SK-N-MC (cell line): ENCODE measurements around the gene TMEM109.
A peak's percentile ranks its signal among the peaks of the same experiment; 100 is the strongest.

Source experiments
- DNase-seq: peaks from one replicate; pipeline ENCODE4 v3.0.0-alpha.2; 2011; ENCODE audit warnings: low read depth, low spot score
- H3K27ac ChIP-seq: fragments of 200-600 bp; sonication (generic); 2 replicates; pipeline ENCODE4 v1.5.1; 2016; ENCODE audit warnings: mixed run types
- H3K36me3 ChIP-seq: fragments of 200-600 bp; sonication (generic); 2 replicates; pipeline ENCODE4 v1.6.1; 2017; ENCODE audit warnings: antibody characterized with exemption, low read length, mixed read lengths; ENCODE audit not compliant: insufficient read depth
- H3K4me3 ChIP-seq: fragments of 200-600 bp; sonication (generic); 2 replicates; pipeline ENCODE4 v1.5.1; 2016
- H3K9ac ChIP-seq: fragments of 200-600 bp; sonication (generic); 2 replicates; pipeline ENCODE4 v1.8.0; 2017; ENCODE audit warnings: mixed run types, mixed read lengths; ENCODE audit not compliant: insufficient read length
- H3K9me3 ChIP-seq: fragments of 200-600 bp; sonication (generic); 2 replicates; pipeline ENCODE4 v1.6.1; 2017; ENCODE audit warnings: low read depth, mild to moderate bottlenecking, antibody characterized with exemption, low read length, moderate library complexity, mixed read lengths
- EZH2 ChIP-seq: fragments of 200-600 bp; sonication (generic); IDR thresholded peaks from one replicate; pipeline ENCODE4 v1.6.1; 2017; ENCODE audit warnings: antibody characterized with exemption
- FOXP2 ChIP-seq: optimal IDR thresholded peaks from 2 replicates; pipeline ENCODE3; 2011; ENCODE audit warnings: mild to moderate bottlenecking, moderate library complexity; ENCODE audit not compliant: insufficient read depth; ENCODE audit errors: extremely low read length, control extremely low read depth
- POLR2AphosphoS5 ChIP-seq: IDR thresholded peaks from 2 replicates; pipeline ENCODE4 v1.6.1; 2012; ENCODE audit warnings: mild to moderate bottlenecking, low read depth, low read length, borderline replicate concordance

The TMEM109 gene

DNA sequence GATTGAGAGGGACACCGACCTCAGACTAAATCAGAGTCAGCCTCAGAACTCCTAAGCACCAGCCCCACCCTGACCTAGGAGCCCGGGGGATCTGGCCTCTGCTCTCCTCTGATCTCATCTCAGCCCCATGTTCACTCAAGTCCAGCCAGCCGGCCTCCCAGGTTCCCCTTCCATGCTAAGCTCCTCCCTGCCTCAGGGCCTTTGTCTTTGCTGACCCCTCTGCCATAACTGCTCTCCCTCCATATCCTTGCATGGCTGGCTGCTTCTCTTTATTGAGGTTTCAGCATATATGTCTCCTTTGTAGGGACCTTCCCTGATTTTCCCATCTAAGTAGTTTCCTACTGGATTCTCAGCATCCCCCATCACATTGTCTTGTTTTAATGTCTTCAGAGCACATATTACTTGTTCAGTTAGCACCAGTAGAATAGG is 38.8 kb downstream of the TMEM109 start:
- Histone ChIP-seq H3K4me3 (no peak overlapping the region), H3K9ac (no peak overlapping the region)

DNA sequence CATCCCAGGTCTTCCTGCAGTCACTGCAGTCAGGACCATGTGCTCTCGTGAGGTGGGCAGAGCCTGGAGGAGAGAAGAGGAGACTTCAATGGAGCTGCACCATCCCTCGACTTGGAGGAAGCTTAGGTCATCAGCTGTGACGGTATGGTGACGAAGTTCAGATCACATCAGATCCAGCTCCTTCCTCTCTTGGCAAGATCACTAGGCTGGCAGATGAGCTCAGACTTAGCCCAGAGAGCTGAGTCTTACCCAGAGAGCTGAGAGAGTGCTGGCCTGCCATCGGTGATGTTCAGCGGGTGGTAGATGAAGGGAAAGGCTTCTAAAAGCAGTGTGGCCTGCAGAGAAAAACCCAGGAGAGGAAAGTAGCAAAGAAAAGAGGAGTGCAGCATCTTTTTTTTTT is 39.8 kb downstream of the TMEM109 start:
- no peak for DNase-seq
- no peaks in the 10 kb centered on the region for H3K9me3 ChIP-seq
- H3K36me3 ChIP-seq, result no peaks in the 10 kb centered on the region
- no peak for TF ChIP-seq FOXP2
- no peak for TF ChIP-seq POLR2AphosphoS5
- TF ChIP-seq EZH2, result no peak
- H3K9ac ChIP-seq, result no peak overlapping the region
- H3K4me3 ChIP-seq, result no peak overlapping the region
- no peak overlapping the region for H3K27ac ChIP-seq

More for the DNA sequence above, 38.8 kb downstream of the TMEM109 start:
- Histone ChIP-seq H3K9me3 (no peaks in the 10 kb centered on the region), H3K36me3 (no peaks in the 10 kb centered on the region), H3K27ac (no peak overlapping the region)
- TF ChIP-seq EZH2 (no peak), POLR2AphosphoS5 (no peak), FOXP2 (no peak)
- no peak for DNase-seq

- no peak for TF ChIP-seq FOXP2
- TF ChIP-seq POLR2AphosphoS5, result no peak
- no peak for TF ChIP-seq EZH2
- DNase-seq, result no peak
- Histone ChIP-seq H3K9me3 (no peaks in the 10 kb centered on the region), H3K9ac (no peak overlapping the region), H3K27ac (no peak overlapping the region), H3K4me3 (no peak overlapping the region), H3K36me3 (no peaks in the 10 kb centered on the region)
Measured at GRCh38 chr11:60954421-60954820, 40.5 kb downstream of the TMEM109 start.

GRCh38 chr11:60955571-60955970 is 41.6 kb downstream of the TMEM109 start:
- no peaks in the 10 kb centered on the region for H3K9me3 ChIP-seq
- H3K4me3 ChIP-seq, result no peak overlapping the region
- TF ChIP-seq FOXP2, result no peak
- no peak for TF ChIP-seq EZH2
- no peak overlapping the region for H3K9ac ChIP-seq
- no peak for DNase-seq
- no peaks in the 10 kb centered on the region for H3K36me3 ChIP-seq
- H3K27ac ChIP-seq, result no peak overlapping the region

DNA sequence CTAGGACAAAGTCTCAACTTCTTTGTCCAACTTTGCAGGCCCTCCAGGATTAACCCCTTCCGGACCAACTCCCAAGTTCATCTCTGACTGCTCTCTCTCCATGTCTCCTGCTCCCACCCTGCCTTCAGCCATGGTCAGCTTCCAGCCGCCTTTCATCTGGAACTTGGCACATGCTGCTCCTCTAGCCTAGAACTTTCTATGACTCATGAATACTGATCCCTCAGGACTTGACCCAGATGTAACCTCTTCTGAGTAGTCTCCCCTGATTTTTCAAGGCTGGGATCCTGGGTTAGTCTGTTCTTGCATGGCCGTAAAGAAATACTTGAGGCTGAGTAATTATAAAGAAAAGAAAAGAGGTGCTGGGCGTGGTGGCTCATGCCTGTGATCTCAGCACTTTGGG is 43.2 kb downstream of the TMEM109 start:
- TF ChIP-seq EZH2 (no peak), FOXP2 (no peak), POLR2AphosphoS5 (no peak)
- Histone ChIP-seq H3K27ac (no peak overlapping the region), H3K36me3 (no peaks in the 10 kb centered on the region), H3K9me3 (no peaks in the 10 kb centered on the region), H3K9ac (no peak overlapping the region), H3K4me3 (no peak overlapping the region)
- DNase-seq, result no peak

GRCh38 chr11:60959431-60959830 is 45.5 kb downstream of the TMEM109 start:
- Histone ChIP-seq H3K4me3 (peak overlapping the region; percentile 51), H3K9me3 (no peaks in the 10 kb centered on the region), H3K27ac (peak overlapping the region; percentile 44), H3K9ac (no peak overlapping the region), H3K36me3 (no peaks in the 10 kb centered on the region)
- peak; percentile 59 for DNase-seq
- no peak for TF ChIP-seq EZH2
- no peak for TF ChIP-seq POLR2AphosphoS5
- no peak for TF ChIP-seq FOXP2

- Histone ChIP-seq H3K4me3 (no peak overlapping the region), H3K36me3 (no peaks in the 10 kb centered on the region), H3K9ac (no peak overlapping the region), H3K9me3 (no peaks in the 10 kb centered on the region), H3K27ac (no peak overlapping the region)
- TF ChIP-seq FOXP2, result no peak
- TF ChIP-seq POLR2AphosphoS5, result no peak
- no peak for TF ChIP-seq EZH2
- DNase-seq, result no peak
Measured at GRCh38 chr11:60960405-60960804, 46.4 kb downstream of the TMEM109 start.

- Histone ChIP-seq H3K36me3 (no peaks in the 10 kb centered on the region), H3K4me3 (no peak overlapping the region), H3K9ac (no peak overlapping the region), H3K9me3 (no peaks in the 10 kb centered on the region), H3K27ac (no peak overlapping the region)
- DNase-seq, result no peak
- TF ChIP-seq EZH2 (no peak), POLR2AphosphoS5 (no peak)
Measured at GRCh38 chr11:60964801-60965200, 50.8 kb downstream of the TMEM109 start.

DNA sequence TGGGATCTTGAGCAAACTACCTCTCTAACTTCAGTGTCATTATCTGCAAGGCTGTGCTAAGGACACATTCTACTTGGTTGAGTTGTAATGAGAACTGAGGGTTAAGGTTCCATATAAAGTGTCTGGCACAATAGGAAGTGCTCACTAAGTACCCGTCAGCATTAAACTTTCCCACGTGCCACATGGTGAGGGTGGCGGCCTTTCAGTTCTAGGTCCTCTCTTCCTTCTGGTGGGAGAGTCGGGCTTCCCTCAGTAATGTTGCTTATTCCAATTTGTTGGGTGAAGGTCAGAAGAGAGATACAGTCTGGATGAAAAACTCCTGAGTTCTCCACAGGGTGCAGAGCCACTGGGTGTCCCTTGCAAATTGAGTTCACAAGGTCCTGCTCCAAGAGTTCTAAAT is 52.9 kb downstream of the TMEM109 start:
- Histone ChIP-seq H3K9me3 (no peaks in the 10 kb centered on the region), H3K9ac (no peak overlapping the region), H3K4me3 (no peak overlapping the region), H3K27ac (no peak overlapping the region), H3K36me3 (no peaks in the 10 kb centered on the region)
- DNase-seq, result no peak
- TF ChIP-seq FOXP2, result no peak
- TF ChIP-seq POLR2AphosphoS5, result no peak

- DNase-seq, result no peak
- TF ChIP-seq POLR2AphosphoS5 (no peak), EZH2 (no peak), FOXP2 (no peak)
Measured at GRCh38 chr11:60968223-60968622, 54.3 kb downstream of the TMEM109 start.

More at GRCh38 chr11:60968223-60968622, 54.3 kb downstream of the TMEM109 start:
- no peak overlapping the region for H3K4me3 ChIP-seq
- H3K9ac ChIP-seq, result no peak overlapping the region
- no peaks in the 10 kb centered on the region for H3K36me3 ChIP-seq
- no peaks in the 10 kb centered on the region for H3K9me3 ChIP-seq
- no peak overlapping the region for H3K27ac ChIP-seq
